SK-N-SH treated with all-trans-retinoic acid at 6 μM for 48 hours (cell line): ENCODE data around the gene ALDH16A1.

Source experiments
- ESRRG ChIP-seq: fragments of 250-450 bp; sonication (Bioruptor Pico); IDR thresholded peaks from 2 replicates; pipeline ENCODE4 v1.6.1; 2021; ENCODE audit warnings: mild to moderate bottlenecking
- OSR1 ChIP-seq: fragments of 250-450 bp; sonication (Bioruptor Pico); IDR thresholded peaks from 2 replicates; pipeline ENCODE4 v1.8.0; 2022; ENCODE audit warnings: moderate library complexity, mild to moderate bottlenecking, inconsistent platforms
- RARB ChIP-seq: fragments of 250-450 bp; sonication (Bioruptor Pico); IDR thresholded peaks from 2 replicates; pipeline ENCODE4 v1.8.0; 2021; ENCODE audit warnings: mild to moderate bottlenecking, moderate library complexity
- TCF4 ChIP-seq: fragments of 250-450 bp; sonication (Bioruptor Pico); IDR thresholded peaks from 2 replicates; pipeline ENCODE4 v1.8.0; 2021; ENCODE audit warnings: mild to moderate bottlenecking, moderate library complexity, borderline replicate concordance
- ZC3H10 ChIP-seq: fragments of 250-450 bp; sonication (Bioruptor Pico); IDR thresholded peaks from 2 replicates; pipeline ENCODE4 v1.5.1; 2021; ENCODE audit warnings: mild to moderate bottlenecking, moderate library complexity
- ZFP30 ChIP-seq: fragments of 450-650 bp; formaldehyde crosslinking; IDR thresholded peaks from 2 replicates; pipeline ENCODE4 v1.5.0; 2022; ENCODE audit warnings: mild to moderate bottlenecking, moderate library complexity
- ZNF8 ChIP-seq: fragments of 450-650 bp; formaldehyde crosslinking; IDR thresholded peaks from 2 replicates; pipeline ENCODE4 v1.5.0; 2020; ENCODE audit warnings: mild to moderate bottlenecking, moderate library complexity
- TF ChIP-seq, protein P1 (sequence below): fragments of 250-450 bp; sonication (Bioruptor Pico); IDR thresholded peaks from 2 replicates; pipeline ENCODE4 v1.8.0; 2021; ENCODE audit warnings: low read depth, mild to moderate bottlenecking, moderate library complexity, borderline replicate concordance

- TF ChIP-seq ZFP30 (CRISPR knock-in tag) (no peak), RARB (no peak), ESRRG (no peak), ZNF8 (CRISPR knock-in tag) (no peak), ZC3H10 (CRISPR knock-in tag) (no peak), TCF4 (CRISPR knock-in tag) (no peak), OSR1 (CRISPR knock-in tag) (no peak)
- TF ChIP-seq, protein P1, sequence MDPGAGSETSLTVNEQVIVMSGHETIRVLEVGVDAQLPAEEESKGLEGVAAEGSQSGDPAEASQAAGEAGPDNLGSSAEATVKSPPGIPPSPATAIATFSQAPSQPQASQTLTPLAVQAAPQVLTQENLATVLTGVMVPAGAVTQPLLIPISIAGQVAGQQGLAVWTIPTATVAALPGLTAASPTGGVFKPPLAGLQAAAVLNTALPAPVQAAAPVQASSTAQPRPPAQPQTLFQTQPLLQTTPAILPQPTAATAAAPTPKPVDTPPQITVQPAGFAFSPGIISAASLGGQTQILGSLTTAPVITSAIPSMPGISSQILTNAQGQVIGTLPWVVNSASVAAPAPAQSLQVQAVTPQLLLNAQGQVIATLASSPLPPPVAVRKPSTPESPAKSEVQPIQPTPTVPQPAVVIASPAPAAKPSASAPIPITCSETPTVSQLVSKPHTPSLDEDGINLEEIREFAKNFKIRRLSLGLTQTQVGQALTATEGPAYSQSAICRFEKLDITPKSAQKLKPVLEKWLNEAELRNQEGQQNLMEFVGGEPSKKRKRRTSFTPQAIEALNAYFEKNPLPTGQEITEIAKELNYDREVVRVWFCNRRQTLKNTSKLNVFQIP (CRISPR knock-in tag): no peak
Measured at GRCh38 chr19:49415102-49415809, 37.8 kb upstream of the ALDH16A1 start.
